ENCODE measurements around the gene ZNF267.
"Not testable (repeated sequence)": the region's sequence is repeated elsewhere in the genome, so short reads cannot be mapped to it uniquely, and the experiment has no call there.

ZNF267 gene

DNA sequence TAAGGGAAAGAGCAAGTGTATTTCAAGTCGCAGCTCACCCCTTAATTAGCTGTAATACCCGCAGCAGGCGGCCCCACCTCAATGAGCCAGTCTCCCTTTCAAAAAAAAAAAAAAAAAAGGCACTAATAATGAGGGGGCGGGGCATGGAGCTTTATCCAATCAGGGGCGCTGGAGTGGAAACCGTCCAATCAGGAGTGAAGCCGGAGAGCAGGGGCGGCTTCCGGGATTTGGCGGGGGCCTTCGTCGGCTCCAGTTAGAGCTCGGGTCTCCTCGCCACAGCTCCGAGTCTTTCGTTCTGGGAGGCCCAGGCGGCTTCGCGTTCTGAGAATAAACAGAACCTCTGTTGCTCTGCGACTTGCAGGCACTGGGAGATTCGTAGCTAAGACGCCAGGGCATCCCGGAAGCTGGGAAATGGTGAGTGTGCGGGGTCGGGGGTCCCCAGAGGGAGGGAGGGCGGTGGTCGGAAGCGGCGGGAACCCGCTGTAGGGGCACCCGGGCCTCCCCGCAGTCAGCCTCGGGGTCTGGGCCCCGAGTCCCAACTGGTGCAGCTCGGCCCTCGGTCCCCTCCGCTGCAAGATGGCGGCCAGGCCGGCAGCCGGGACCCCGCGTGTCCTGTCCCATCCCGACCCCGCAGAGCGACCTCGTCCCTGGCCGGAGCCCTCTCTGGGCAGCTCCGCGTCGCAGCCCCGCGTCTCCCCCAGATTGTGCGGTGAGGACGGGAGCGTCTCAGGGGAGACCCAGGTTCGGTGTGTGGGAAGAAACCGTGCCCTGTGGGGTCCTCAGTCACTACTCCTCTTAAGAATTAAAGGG, at the start of gene ZNF267:
Gene ZNF267, plus strand, starts transcription at position 252 of the 810 bp plus-strand sequence. Its CDS starts 160 bp downstream, at position 412.
- CTCF ChIA-PET: no interaction called here
- peak within 1 kb of the TSS; percentile 84 for H3K27ac ChIP-seq
- TF ChIP-seq, protein P1, sequence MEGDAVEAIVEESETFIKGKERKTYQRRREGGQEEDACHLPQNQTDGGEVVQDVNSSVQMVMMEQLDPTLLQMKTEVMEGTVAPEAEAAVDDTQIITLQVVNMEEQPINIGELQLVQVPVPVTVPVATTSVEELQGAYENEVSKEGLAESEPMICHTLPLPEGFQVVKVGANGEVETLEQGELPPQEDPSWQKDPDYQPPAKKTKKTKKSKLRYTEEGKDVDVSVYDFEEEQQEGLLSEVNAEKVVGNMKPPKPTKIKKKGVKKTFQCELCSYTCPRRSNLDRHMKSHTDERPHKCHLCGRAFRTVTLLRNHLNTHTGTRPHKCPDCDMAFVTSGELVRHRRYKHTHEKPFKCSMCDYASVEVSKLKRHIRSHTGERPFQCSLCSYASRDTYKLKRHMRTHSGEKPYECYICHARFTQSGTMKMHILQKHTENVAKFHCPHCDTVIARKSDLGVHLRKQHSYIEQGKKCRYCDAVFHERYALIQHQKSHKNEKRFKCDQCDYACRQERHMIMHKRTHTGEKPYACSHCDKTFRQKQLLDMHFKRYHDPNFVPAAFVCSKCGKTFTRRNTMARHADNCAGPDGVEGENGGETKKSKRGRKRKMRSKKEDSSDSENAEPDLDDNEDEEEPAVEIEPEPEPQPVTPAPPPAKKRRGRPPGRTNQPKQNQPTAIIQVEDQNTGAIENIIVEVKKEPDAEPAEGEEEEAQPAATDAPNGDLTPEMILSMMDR (conservative IDR thresholded peaks at IDR 0.05; ENCODE audit: low read depth): no peak
- POLR2A ChIA-PET (ENCODE audit: low non-redundant PET): interaction anchor here (1.0 to 1.1 kb wide), 2 partner anchors 380 to 731 kb away, joined by 3 to 5 read pairs; no protein-coding TSS in a partner anchor
- DNase-seq (ENCODE audit: low spot score): peak; percentile 96

DNA sequence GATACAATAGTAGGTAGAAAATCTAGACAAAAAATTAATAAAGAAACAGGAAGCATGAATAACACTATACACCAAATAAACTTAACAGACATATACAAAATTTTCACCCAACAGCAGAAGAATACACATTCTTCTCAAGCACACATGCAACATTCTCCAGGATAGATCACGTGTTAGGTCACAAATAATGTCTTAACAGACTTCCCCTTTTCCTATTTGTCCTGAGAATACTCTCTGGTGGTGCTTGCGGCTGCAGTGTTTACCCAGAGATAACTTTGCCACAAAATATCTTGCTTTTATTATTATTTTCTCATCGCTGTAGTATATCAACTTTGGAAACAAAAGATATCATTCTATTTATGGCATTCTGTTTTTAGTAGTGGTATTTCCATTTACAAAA, 40.6 kb upstream of the ZNF267 start:
- DNase-seq (ENCODE audit: low spot score): no peak
- ChIA-PET POLR2A (ENCODE audit: low non-redundant PET) (no interaction called here), CTCF (no interaction called here)
- TF ChIP-seq, protein P1 (conservative IDR thresholded peaks at IDR 0.05; ENCODE audit: low read depth): no peak
- no peak overlapping the region for H3K27ac ChIP-seq

- H3K27ac ChIP-seq; CTCF ChIA-PET; POLR2A ChIA-PET (ENCODE audit: low non-redundant PET); DNase-seq (ENCODE audit: low spot score): not testable (repeated sequence)
These were observed 37.2 kb upstream of the ZNF267 start for GRCh38 chr16:31836396-31836795.

GRCh38 chr16:31842864-31843263, 30.7 kb upstream of the ZNF267 start:
- CTCF ChIA-PET: interaction anchor here (0.6 kb wide), 1 partner anchor 940 kb away, joined by 3 read pairs; no protein-coding TSS in a partner anchor
- no peak overlapping the region for H3K27ac ChIP-seq
- DNase-seq (ENCODE audit: low spot score): no peak
- TF ChIP-seq, protein P1 (conservative IDR thresholded peaks at IDR 0.05; ENCODE audit: low read depth): no peak
- POLR2A ChIA-PET (ENCODE audit: low non-redundant PET): no interaction called here

DNA sequence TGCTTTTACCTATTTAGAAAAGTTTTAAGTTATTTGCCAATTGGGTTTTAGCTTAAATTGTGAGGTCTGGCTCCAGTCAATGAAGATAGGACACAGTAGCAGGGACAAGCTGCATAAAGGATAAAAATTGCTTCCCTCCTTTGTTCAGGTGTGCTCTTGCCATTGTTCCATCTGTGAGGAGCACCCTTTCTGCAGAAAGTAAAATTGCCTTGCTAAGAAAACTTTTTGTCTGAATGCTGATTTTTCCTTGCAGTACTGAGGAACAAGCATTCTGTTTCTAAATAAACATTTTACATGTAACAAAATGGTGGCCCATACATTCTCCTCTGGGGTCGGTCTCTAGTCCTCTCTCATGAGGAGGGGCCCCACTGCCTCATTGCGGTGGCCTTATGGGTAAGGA, 25.0 kb upstream of the ZNF267 start:
- H3K27ac ChIP-seq; POLR2A ChIA-PET (ENCODE audit: low non-redundant PET); DNase-seq (ENCODE audit: low spot score); CTCF ChIA-PET: not testable (repeated sequence)

GRCh38 chr16:31853291-31853690, 20.3 kb upstream of the ZNF267 start:
- no peak overlapping the region for H3K27ac ChIP-seq
- CTCF ChIA-PET: no interaction called here
- TF ChIP-seq, protein P1 (conservative IDR thresholded peaks at IDR 0.05; ENCODE audit: low read depth): no peak
- no peak for DNase-seq (ENCODE audit: low spot score)
- POLR2A ChIA-PET (ENCODE audit: low non-redundant PET): no interaction called here

DNA sequence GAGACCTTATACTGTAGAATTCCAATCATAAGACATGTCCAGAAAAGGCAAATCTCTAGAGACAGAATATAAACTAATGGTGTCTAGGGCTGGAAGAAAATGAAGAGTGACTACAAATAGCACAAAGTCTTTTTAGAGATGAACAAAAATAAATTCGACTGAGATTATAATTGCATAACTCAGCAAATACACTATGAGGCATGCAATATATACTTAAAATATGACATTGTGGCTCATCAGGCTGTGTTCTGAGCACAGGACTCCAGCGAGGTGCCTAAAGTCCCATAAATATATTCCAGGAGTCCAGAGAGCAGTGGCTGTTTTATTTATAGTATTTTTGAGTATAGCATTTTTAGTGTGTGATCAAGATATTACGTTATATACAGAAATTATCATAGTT, 13.1 kb upstream of the ZNF267 start:
- DNase-seq (ENCODE audit: low spot score): no peak
- CTCF ChIA-PET: interaction anchor here (0.6 to 0.7 kb wide), 3 partner anchors 11 to 488 kb away, joined by 3 to 4 read pairs (median 3); no protein-coding TSS in a partner anchor
- POLR2A ChIA-PET (ENCODE audit: low non-redundant PET): no interaction called here
- TF ChIP-seq, protein P1 (conservative IDR thresholded peaks at IDR 0.05; ENCODE audit: low read depth): no peak
- H3K27ac ChIP-seq: no peak overlapping the region

Measured in RWPE1 (cell line).